Measurements from ENCODE around the gene KCNK2.

KCNK2 gene

DNA sequence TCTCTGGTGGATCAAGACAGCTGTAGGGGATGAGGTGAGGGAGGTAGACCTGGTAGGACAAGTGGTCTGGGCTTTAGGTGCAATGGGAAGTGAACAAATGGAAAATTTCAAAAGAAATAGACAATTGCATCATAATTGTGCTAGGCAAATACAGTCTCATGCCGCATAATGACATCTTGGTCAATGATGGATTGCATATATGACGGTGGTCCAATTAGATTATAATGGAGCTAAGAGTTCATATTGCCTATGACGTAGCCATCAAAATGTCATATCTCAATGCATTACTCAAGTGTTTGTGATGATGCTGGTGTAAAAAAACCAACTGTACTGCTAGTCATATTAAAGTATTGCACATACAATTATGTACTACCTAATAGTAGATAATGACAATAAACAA, 19.0 kb downstream of the KCNK2 start:
- DNase-seq = no peak

DNA sequence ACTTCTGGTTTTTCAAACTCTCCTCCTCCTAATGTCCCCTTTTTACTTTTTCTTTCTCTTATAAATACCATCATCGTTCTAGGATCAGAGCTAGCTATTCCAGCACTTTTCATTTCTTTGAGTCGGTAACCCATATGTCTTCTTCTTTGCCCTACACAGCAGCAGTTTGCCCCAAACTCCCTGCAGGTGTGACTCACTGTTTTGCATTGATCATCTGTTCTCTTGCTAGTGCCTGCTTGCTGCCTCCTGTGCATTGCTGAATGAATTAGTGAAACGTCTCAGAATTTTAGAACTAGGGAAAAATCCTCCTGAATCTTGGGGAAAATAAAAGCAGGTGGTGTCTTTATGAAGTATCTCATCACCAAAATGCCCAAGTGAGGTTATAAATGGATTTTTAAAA, 21.7 kb downstream of the KCNK2 start:
- no peak for DNase-seq

DNA sequence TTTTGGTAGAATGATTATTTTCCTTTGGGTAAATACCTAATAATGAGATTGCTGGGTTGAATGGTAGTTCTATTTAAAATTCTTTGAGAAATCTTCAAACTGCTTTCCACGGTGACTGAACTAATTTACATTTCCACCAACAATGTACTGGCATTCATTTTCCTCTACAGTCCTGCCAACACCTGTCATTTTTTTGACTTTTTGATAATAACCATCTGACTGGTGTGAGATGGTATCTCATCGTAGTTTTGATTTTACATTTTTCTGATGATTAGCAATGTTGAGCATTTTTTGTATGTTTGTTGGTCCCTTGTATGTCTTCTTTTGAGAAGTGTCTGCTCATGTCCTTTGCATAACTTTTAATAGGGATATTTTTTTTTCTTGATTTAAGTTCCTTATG, 23.5 kb downstream of the KCNK2 start:
- no peak for DNase-seq

DNA sequence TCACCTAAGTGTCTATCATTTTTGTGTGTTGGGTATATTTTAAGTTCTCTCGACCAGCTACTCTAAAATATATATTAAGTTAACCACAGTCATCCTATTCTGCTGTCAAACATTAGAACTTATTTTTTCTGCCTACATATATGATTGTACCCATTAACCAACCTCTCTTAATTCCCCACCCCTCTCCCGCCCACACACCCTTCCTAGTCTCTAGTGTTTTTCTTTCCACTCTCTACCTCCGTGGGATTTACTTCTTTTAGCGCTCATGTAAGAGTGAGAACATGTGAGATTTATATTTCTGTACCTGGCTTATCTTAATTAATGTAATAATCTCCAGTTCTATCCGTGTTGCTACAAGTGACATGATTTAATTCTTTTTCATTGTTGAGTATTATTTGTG, 26.6 kb downstream of the KCNK2 start:
- no peak for DNase-seq

DNA sequence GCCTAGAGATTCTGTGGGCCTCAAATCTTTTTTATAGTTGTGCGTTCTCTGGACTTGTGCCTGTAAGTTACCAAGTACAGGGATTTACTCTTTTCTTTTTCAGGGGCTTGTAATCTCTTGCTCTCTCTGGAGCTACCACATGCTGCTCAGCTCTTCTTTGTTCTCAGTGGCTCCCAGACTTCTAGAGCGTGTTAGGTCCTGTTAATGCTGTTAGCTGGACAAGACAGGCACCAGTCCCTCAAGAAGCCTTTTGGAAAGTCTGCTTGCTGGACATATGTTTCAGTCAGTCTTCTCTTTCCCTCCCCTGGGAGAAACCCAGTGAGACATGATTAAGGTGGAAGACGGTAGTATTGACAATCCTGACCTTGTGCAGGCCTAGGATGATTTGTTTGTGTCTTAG, 29.4 kb downstream of the KCNK2 start:
- DNase-seq = no peak

DNA sequence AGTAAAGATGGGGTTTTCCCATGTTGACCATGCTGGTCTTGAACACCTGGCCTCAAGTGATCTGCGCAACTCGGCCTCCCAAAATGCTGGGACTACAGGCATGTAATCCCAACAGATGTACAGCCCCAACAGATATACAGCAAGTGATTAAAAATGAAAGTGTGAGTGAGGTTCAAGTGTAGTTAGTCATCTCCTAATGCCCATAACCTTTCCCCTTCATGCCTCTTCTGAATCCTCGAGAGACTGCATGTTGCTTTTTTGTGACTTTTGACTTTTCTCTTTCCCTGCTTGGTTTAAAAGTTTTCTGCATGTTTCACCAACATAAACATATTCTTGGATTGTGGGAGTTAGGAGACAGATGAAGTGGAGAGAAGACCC, 31.2 kb downstream of the KCNK2 start:
- DNase-seq = no peak

DNA sequence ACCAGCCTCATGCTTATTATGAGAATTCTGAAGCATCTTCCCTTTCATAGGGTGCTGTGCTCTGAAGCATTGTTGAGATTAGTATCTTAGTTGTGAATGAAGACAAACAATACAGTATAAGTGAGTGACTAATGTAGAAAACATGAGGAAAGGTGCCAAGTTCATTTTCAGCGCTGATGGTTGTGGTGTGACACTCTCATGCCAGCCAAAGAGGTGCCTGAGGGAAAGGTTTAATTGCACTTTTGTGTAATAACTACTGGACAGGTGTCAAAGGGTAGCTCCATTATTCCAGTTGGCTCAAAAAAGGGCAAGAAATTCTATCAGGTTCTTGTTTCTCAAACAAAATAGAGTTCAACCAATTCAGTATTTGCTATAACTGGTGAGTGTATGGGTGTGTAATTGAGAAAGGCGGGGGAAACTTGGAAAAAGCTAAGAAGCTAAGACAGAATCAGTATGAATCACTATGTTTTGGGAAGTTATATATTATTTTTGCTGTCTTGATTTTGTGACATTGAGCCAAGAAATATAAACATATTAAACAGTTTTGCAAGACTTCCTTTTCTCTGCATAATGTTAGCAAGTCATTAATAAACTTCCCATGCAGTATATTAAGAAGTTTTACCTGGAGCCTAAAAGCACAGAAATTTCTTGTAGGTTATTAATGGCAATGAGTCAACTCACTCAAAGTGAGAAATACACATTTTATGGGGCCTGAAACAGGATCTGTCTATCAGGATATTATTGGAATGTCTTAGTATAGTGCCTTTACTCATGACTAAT, 31.8 kb downstream of the KCNK2 start:
- DNase-seq = no peak

DNA sequence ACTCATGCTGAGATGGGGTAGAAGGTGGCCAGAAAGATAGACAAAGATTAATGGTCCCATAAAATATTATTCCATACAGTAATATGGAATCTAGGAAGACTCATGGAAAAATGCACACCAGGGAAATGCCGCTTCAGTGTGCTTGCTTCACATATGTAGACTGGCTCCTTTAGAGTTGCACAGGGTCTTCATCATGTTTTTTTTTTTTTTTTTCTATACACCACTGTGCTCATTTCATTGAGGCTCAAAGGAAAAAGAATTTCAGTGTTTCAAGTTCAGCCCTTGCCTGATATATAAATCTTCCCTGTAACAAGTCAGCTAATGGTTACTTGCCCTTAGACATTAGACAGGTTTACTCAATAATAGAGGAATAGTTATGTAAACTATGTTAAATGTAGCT, 33.2 kb downstream of the KCNK2 start:
- no peak for DNase-seq

DNA sequence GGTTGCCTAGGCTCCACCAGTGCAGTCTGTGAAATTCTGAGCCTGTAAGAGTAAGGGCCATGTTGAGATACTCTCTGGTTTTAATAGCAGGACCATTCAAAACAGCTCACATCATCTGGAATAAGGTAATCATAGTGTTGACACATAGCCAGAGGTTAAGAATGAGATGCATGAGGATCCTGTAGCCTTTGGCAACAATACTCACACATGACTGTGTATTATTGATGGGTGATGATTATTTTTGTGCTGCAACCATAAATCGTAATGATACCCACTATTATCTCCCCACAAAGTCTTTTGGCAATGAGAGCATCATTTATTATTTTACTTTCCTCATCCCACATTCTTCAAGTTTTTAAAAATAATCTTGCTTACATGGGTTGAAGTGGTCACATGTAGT, 35.5 kb downstream of the KCNK2 start:
- no peak for DNase-seq

DNA sequence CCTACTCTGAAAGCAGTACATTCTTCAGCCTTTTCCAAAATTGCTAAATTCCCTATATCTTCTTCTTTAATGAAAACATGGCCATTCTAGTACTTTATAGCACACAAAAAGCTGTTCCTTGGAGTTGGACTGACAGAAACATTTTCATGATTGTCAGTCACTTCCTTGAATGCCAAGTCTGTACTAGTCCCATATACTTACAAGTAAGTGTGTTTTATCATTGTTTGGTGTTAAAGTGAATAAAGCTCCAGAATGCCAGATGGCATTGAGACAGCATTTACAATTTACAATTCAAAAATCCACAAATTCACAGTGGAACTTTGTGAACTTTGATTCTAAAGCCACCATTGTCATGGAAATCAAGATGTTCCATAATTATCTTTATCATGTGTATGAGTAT, 36.5 kb downstream of the KCNK2 start:
- DNase-seq = no peak

DNA sequence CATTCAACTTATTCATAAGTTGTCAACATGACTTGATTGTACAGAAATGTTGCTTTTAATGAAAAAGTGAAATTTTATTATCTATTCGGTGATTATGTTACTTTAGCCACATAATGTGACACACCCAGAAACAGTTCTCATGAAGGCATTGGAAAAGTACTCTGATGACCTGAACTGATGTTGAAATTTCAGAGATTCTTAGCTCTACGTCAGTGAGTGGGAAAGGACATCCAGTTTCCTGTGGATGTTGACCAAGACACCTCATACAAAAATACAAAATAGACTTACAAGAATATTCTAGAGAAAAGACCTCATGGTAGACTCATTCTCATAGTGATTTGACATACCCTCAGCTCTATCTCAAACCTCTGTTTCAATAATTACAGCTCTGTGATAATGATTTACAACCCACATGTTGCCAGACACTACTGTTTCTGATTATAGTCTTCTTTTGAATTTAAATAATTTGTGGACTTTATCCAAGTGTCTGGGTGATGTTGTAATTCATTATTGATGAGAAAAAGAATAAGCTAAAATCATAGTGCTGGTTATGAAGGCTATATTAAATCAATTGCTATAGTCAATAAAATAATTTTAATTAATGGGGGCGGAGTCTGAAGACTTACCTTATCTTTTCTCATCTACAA, 37.3 kb downstream of the KCNK2 start:
- no peak for DNase-seq

DNA sequence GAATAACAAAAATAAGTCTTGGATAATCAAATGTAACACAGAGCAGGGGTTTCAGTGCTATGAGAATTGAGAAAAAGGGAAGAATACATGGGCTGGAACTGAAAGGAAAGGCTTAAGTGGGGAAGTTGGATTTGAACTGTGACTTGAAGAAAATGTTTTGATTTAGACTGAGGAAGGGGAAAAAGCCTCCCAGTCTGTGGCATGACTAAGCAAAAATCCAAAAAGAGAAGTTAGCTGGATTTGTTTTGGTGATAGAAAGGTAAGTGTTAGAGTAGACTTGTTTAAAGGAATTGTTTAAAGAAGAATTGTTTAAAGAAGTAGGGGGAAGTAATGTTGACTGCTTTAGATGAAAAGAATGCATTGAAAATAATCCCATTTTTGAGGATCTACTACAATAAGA, 46.0 kb downstream of the KCNK2 start:
- no peak for DNase-seq

DNA sequence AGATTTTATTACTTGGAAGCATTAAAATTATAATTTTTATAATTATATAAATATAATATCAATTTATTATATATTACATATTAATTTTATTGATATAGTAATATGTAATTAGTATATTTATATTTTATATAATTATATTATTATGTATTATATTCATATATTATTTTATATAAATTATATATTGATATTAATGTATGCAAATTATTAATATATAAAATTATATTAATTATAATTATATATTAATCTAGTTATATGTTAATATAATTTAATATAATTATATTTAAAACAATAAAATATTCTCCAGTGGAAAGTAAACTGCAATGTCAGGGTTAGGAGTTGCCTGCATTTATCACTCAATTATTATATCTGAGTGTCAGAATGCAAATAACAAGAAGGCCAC, 48.8 kb downstream of the KCNK2 start:
- no peak for DNase-seq

DNA sequence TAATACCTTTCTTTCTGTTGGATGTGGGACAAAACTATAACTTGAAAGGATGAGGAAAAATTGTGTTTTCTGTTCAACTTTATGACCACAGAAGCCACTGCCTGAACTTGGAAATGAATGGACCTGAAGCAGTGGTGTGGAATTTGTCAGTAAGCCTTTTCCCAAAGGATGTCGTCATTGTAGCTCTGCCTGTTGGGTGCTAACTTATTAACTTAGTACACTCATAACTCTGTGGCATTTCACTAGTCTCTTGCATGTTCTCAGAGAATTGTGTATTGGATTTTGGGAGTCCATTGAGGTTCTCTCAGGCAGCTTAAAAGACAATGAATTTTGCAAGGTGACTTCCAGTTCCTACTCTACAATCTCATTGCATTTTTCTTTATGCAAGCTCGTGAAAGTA, 49.6 kb downstream of the KCNK2 start:
- no peak for DNase-seq

DNA sequence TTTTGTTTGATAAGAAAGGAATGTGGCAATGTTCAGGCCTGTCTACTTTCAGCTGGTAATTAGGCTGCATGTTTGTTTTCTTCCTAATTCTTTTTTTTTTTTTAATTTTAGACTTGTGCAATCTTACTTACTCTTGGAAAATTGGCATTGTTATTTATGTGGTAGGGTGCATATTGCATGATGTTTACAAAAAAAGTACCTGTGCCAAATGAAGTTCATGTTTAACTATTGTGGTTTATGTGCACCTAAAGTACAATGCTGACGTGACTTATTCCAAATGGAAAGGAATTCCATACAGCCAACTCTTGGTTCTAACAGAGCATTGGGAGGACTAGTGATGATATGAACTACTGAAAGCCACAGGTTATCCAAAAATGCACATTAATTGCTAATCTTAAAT, 51.0 kb downstream of the KCNK2 start:
- no peak for DNase-seq

DNA sequence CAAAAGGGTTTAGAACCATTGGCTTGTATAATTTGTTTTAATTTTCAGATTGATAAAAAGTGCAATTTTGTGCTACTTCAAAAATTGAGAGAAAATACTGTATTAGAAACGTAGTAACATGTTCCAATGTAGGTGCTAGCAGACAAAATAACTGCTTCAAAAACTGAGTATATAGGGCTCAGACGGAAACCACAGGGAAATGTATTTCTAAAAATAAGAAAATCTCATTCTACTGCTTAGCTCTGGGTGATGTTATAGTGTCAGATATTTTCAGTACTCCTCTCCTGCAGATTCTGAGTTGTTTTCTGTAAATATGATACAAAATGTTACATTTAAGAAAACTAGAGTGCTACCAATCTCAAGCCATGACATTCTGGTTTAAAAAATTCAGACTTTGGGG, 55.4 kb downstream of the KCNK2 start:
- DNase-seq = no peak

DNA sequence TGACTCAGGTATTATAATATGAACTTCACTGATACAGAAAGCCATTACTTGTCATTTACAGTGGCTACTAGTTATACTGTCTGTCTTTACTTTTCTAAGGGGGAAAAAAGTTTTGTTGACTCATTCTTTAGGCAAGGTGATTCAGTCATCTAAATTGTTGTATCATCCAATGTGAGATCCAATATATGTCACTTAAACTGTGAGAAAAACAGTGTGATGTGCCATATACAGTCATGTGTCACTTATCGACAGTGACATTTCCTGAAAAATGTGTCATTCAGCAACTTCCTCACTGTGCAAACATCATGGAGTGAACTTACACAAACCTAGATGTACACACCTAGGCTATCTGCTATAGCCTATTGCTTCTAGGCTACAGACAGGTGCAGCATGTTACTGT, 57.6 kb downstream of the KCNK2 start:
- DNase-seq = no peak

DNA sequence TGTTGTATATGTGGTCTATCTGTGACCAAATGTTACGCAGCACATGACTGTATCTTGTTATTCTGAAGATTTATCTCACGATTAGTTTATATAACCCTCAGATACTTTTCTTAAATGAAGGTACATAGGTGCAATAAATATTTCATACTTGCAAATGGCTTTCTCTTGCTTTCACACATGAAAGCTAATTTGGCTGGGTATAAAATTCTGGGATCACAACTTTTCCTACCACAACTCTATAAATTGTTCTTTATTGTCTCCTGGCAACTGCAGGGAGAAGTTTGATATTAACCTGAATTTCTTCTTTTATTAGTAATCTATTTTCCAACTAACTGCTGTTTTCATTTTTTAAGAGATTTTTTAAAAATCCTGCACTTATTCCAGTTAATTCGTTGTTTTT, 58.9 kb downstream of the KCNK2 start:
- DNase-seq = no peak

DNA sequence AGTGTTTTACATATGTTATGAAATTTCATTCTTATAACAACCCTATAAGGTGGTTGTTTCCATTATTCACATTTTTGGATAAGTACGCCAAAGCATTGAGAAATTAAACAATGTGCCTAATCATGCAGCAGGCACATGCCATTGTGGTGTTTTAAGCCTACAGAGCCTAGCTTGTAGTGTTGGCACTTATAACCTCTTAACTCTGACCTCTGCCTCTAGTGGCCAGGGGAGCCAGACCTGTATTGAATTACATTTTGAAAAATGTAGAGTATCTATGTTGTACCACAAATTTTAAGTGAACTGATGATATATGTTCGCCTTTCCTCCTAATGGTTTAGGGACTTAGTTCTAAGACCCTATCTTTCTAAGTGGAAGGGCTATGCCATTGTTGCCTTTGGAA, 61.0 kb downstream of the KCNK2 start:
- no peak for DNase-seq

DNA sequence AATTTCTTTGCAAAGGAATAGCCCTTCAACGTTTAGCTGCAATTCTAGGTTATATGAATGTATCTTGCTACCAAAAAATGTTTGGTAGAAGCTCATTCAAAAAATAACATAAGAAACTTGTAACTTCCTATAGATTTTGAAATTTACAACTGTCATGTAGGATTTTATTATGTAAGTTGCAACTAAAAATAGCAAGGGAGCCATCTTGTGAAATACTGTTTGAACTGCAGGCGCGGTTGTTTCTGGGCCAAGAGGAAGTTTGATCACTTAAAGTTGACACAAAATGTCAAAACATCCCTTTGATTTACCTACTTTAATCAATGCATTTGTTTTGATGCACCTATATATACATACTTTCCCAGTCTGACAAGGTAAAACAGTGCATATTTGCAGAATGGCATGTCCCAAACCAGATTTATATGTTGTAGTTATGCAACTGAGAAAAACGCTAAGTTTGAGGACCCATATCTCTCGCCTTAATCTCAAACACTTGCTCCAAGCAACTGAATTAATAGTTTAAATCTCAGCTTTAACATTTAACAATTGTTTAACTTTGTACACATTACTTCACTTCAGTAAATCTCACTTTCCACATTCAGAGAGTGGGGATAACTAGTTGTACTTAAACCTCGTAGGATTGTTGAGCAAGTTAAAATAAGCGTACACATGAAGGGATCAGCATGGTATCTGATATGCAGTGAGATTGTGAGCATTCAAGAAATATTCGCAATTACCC, 63.9 kb downstream of the KCNK2 start:
- DNase-seq = no peak

DNA sequence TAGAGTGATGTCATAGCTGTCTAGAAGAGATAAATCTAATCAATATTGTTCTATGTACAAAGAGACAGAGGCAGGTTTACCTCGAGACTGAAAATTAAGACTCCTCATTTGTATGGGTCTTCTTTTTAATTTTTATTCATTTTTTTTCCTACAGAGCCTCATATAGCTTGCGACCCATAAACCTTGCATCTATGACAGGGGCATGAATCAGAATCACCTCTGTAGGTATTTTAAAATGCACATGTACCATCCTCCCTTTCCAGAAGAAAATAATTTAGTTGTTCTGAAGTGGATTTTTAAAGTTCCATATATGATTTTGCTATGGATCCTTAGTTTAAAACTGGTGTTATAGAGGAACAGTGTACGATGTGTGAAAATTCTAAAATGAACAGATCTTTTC, 64.5 kb downstream of the KCNK2 start:
- no peak for DNase-seq

DNA sequence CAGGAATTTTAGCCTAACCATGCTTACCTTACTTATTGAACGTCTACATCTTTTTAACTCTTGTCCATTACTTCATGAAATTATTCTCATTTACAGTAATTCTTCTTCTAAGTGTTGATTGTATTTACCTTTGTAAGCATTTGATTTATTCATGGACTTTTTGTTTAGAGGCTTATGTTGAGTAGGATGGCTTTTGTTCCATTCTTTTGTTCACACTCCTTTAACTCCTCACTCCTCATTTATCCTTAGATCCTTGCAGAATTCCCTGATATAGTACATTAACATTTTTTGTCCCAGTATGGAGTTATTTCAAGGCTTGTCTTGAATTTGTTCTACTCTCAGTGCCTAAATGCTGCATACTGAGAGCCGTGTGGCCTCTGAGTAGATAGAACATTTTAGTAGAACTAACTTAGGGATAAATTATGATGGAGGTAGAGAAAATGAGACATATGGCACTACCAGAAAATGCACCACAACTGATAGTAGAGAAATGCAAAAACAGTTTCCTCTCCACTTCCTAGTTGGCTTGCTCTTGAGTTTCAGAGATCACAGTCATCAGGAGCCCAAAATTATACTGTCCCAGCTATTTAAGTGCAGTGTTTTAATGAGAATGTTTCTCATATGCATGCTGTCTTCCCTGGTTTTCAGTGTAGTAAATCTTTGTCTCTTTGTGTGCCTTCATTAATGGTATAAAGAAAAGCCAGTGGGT, 69.5 kb downstream of the KCNK2 start:
- no peak for DNase-seq

DNA sequence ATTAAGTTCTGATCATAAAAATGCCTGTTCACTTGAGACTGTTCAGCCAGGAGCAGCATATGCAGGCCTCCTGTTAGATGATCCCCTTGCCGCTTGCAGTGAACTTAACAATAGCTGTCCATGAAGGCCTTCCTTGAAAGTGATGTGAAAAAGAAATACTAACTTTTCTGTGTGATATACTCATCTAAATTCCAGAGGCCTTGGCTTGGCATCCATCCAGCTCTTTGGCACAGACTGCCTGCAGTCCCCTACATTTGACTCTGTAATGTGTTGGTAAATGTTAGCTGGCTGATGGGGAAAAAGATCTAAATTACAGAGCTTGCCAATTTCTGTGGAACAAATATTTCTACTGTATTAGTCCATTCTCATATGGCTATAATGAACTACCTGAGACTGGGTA, 73.7 kb downstream of the KCNK2 start:
- no peak for DNase-seq

DNA sequence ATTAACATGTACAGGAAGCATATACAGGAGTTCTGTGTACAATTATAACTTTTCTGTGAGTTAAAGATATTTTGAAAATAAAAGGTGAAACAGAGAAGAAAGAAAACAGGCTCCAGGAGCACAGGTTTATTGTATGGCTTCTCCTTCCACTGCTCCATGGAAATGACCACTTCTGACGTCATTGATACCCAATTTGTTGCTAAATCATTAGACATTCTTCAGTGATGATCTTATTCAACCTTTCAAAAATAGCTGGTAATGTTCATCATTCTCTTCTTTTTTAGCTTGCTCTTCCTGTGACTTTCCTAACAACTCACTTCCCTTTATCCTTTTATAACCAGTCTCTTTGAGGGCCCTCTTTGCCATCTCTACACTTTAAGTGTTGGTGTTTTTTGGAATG, 77.8 kb downstream of the KCNK2 start:
- no peak for DNase-seq

Data from activated naive CD4-positive, alpha-beta T cell treated with anti-CD3 and anti-CD28 coated beads, Interleukin-2, amount 50 U/mL, for 16 hours (primary cell).